Esophagus muscularis mucosa (tissue), 4 donors: Measurements from ENCODE around the gene COL8A2.

Experiments used
- CTCF ChIP-seq, 3 experiments: fragments of 200-600 bp in 2 of 3; fragments of 450-650 bp in 1 of 3; sonication (generic) in 2 of 3; IDR thresholded peaks; one replicate each; pipeline ENCODE4 v1.5.1; 2017 to 2019; ENCODE audit warnings: antibody characterized with exemption in 3 of 3, mild to moderate bottlenecking in 2 of 3, moderate library complexity in 1 of 3
- EP300 ChIP-seq: sonication (generic); formaldehyde crosslinking; IDR thresholded peaks from one replicate; pipeline ENCODE4 v1.6.1; 2017; ENCODE audit warnings: antibody characterized with exemption
- POLR2AphosphoS5 ChIP-seq, 2 donors: sonication (generic); formaldehyde crosslinking; IDR thresholded peaks; one replicate each; pipeline ENCODE4 v1.6.1; 2017; ENCODE audit warnings: antibody characterized with exemption in 2 of 2

- TF ChIP-seq CTCF (IDR thresholded peaks at IDR 0.05) (no peak), EP300 (no peak), POLR2AphosphoS5 (IDR thresholded peaks at IDR 0.05) (no peak)
These were observed 35.5 kb downstream of the COL8A2 start for GRCh38 chr1:36089393-36090121.
